ENCODE results near the gene DAG1.

DAG1 gene

DNA sequence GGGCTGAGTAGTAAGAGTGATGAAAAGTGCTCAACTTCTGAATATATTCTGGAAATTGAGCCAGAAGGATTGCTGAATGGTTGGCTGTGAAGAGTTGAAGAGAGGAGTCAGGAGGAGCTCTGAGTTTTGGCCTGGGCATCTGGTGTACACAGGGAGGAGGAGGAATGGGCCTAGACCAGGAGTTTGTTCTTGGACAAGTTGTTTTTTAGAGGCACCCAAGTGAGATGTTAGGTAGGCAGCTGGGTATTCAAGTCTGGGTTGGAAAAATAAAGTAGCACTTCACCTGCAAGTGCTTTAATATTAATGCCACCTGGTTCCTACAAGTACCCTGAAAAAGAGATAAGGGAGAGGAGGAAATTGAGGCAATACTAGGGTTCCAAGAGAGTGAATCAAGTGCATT, 98.9 kb downstream of the DAG1 start:
- Histone ChIP-seq H3K4me1 (no peaks in the 10 kb centered on the region), H3K9me3 (ENCODE audit: control insufficient read depth, low read length) (no peaks in the 10 kb centered on the region), H3K36me3 (ENCODE audit: control insufficient read depth, insufficient read depth, low read length) (no peaks in the 10 kb centered on the region), H3K4me3 (ENCODE audit: low read depth, low read length) (no peak overlapping the region), H3K9ac (no peak overlapping the region), H3K27me3 (ENCODE audit: control insufficient read depth, insufficient read depth, low read length) (no peaks in the 10 kb centered on the region), H3K27ac (no peak overlapping the region), H3K79me2 (peaks cover 23% of the 10 kb centered on the region), H2AFZ (no peak overlapping the region), H3K4me2 (ENCODE audit: low read length) (no peak overlapping the region)
- TF ChIP-seq, protein P1, sequence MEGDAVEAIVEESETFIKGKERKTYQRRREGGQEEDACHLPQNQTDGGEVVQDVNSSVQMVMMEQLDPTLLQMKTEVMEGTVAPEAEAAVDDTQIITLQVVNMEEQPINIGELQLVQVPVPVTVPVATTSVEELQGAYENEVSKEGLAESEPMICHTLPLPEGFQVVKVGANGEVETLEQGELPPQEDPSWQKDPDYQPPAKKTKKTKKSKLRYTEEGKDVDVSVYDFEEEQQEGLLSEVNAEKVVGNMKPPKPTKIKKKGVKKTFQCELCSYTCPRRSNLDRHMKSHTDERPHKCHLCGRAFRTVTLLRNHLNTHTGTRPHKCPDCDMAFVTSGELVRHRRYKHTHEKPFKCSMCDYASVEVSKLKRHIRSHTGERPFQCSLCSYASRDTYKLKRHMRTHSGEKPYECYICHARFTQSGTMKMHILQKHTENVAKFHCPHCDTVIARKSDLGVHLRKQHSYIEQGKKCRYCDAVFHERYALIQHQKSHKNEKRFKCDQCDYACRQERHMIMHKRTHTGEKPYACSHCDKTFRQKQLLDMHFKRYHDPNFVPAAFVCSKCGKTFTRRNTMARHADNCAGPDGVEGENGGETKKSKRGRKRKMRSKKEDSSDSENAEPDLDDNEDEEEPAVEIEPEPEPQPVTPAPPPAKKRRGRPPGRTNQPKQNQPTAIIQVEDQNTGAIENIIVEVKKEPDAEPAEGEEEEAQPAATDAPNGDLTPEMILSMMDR (IDR thresholded peaks at IDR 0.05) = no peak

DNA sequence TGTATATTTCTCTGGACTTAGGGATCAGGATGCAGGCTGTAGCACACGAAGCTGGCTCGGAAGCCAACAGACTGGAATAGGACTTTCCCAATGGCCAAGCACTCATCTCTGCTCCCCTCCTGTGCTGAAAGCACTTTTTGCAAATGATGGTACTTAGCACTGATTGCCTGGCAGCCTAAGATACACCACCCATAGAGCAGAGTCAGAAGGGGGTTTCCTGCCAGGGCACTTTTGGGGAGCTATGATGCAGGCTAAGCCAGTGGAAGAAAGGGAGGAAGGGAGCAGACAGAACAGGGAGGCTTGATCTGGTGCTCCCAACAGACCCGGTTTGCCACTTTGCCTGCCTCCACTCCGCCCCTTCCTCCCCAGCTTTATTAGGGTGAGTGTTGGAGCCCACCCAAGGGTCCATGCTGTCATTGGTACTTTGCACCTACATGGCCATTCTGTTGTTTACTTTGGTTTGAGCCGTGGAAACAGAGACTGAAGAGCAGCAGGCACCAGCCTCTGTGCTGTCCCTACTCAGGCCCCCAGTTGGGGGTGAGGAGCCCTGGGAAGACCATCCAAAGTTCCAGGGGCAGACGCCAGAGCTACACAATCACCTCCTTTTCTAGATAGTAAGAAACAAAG, 100.1 kb downstream of the DAG1 start:
- no peaks in the 10 kb centered on the region for H3K27me3 ChIP-seq (ENCODE audit: control insufficient read depth, insufficient read depth, low read length)
- no peak overlapping the region for H3K9ac ChIP-seq
- H3K36me3 ChIP-seq (ENCODE audit: control insufficient read depth, insufficient read depth, low read length) = no peaks in the 10 kb centered on the region
- no peak overlapping the region for H3K27ac ChIP-seq
- no peaks in the 10 kb centered on the region for H3K4me1 ChIP-seq
- H3K4me3 ChIP-seq (ENCODE audit: low read depth, low read length) = no peak overlapping the region
- peaks cover 21% of the 10 kb centered on the region for H3K79me2 ChIP-seq
- no peaks in the 10 kb centered on the region for H3K9me3 ChIP-seq (ENCODE audit: control insufficient read depth, low read length)
- no peak overlapping the region for H2AFZ ChIP-seq
- no peak overlapping the region for H3K4me2 ChIP-seq (ENCODE audit: low read length)
- TF ChIP-seq, protein P1 (IDR thresholded peaks at IDR 0.05) = no peak

DNA sequence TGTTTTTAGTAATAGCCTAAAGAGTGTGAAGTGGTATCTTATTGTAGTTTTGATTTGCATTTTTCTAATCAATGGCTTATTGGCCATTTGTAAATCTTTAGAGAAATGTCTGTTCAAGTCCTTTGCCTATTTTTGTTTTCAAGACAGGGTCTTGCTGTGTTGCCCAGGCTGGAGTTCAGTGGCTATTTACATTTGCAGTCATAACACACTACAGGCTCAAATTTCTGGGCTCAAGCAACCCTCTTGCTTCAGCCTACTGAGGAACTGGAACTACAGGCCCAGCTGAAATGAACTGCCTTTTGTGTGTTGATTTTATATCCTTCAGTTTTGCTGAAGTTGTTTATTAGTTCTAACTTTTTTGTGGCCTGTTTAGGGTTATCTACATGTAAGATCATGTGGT, 112.1 kb downstream of the DAG1 start:
- Histone ChIP-seq H3K4me3 (ENCODE audit: low read depth, low read length) (no peak overlapping the region), H3K27me3 (ENCODE audit: control insufficient read depth, insufficient read depth, low read length) (no peaks in the 10 kb centered on the region), H3K9me3 (ENCODE audit: control insufficient read depth, low read length) (no peaks in the 10 kb centered on the region), H2AFZ (no peak overlapping the region), H3K4me2 (ENCODE audit: low read length) (no peak overlapping the region), H3K27ac (no peak overlapping the region), H3K9ac (no peak overlapping the region), H3K4me1 (no peaks in the 10 kb centered on the region), H3K36me3 (ENCODE audit: control insufficient read depth, insufficient read depth, low read length) (no peaks in the 10 kb centered on the region), H3K79me2 (peaks cover 28% of the 10 kb centered on the region)
- TF ChIP-seq, protein P1 (IDR thresholded peaks at IDR 0.05) = no peak
